ENCODE measurements around the gene ZFP91. TPM values are rescaled to one million over a fixed set of nuclear protein-coding genes. Genes with fewer than 3 reads are reported as not detected.
A peak's percentile ranks its signal among the peaks of the same experiment; 100 is the strongest.

ZFP91 gene
- total and polyA plus RNA-seq, 2 experiments from 2014 or later: 10.2 to 30.0 TPM

- no peaks in the 10 kb centered on the region for H4K20me1 ChIP-seq (replicated peaks; ENCODE audit: insufficient read depth)
- H3K36me3 Mint-ChIP-seq (ENCODE audit: low read depth): no peaks in the 10 kb centered on the region
- DNase-seq (ENCODE audit: low spot score) (no peak), ATAC-seq (no peak)
- no peaks in the 10 kb centered on the region for H3K27me3 ChIP-seq (ENCODE audit: insufficient read depth)
- H3K27ac Mint-ChIP-seq: no peak overlapping the region
- H3K4me3 Mint-ChIP-seq: no peak overlapping the region
- no peaks in the 10 kb centered on the region for H3K36me3 ChIP-seq (ENCODE audit: insufficient read depth)
- H3K27ac ChIP-seq (ENCODE audit: low read depth): no peak overlapping the region
- no peaks in the 10 kb centered on the region for H3K4me1 ChIP-seq (ENCODE audit: insufficient read depth)
- no peak overlapping the region for H3K4me3 ChIP-seq
- 0 out of 2 replicates have a peak overlapping the region, but pooled peaks have one; percentile 18 for H2AFZ ChIP-seq
- no peak for TF ChIP-seq EZH2phosphoT487 (IDR thresholded peaks at IDR 0.05; ENCODE audit: unreplicated experiment)
- no peak for TF ChIP-seq POLR2AphosphoS5 (IDR thresholded peaks at IDR 0.05; ENCODE audit: low read depth)
- TF ChIP-seq ZNF462 (CRISPR knock-in tag; IDR thresholded peaks at IDR 0.05): no peak
- TF ChIP-seq JUNB (IDR thresholded peaks at IDR 0.05; ENCODE audit: unreplicated experiment): no peak
- no peak for TF ChIP-seq ETS1 (IDR thresholded peaks at IDR 0.05)
- TF ChIP-seq CTCF (conservative IDR thresholded peaks at IDR 0.05; ENCODE audit: low read depth in 2 of 2): no peak
- no peak for TF ChIP-seq REST (IDR thresholded peaks at IDR 0.05; ENCODE audit: unreplicated experiment)
- no peak for TF ChIP-seq CREB1 (CRISPR knock-in tag; IDR thresholded peaks at IDR 0.05; ENCODE audit: low read depth)
- TF ChIP-seq EZH2 (IDR thresholded peaks at IDR 0.05; ENCODE audit: low read depth, unreplicated experiment): no peak
- TF ChIP-seq ZNF331 (CRISPR knock-in tag; IDR thresholded peaks at IDR 0.05; ENCODE audit: low read depth): no peak
- TF ChIP-seq NANOG (IDR thresholded peaks at IDR 0.05; ENCODE audit: borderline replicate concordance): no peak
- TF ChIP-seq ZNF114 (CRISPR knock-in tag; IDR thresholded peaks at IDR 0.05): no peak
- no peak for TF ChIP-seq STAT1 (IDR thresholded peaks at IDR 0.05; ENCODE audit: unreplicated experiment)
- no peaks in the 10 kb centered on the region for H3K9me3 Mint-ChIP-seq
- H3K4me1 Mint-ChIP-seq: no peaks in the 10 kb centered on the region; the same call in 2 of the 3 replicates
- H3K4me2 ChIP-seq: no peak overlapping the region
- no peaks in the 10 kb centered on the region for H3F3A ChIP-seq (replicated peaks; ENCODE audit: low read depth)
- H3K9me2 ChIP-seq (ENCODE audit: insufficient read depth): no peaks in the 10 kb centered on the region
- no peaks in the 10 kb centered on the region for H3K79me2 ChIP-seq (replicated peaks; ENCODE audit: insufficient read depth)
- H3K27me3 Mint-ChIP-seq (ENCODE audit: insufficient read depth, low read depth, poor library complexity): peaks cover 3% of the 10 kb centered on the region
These were observed 16.5 kb upstream of the ZFP91 start for GRCh38 chr11:58562375-58562800.
